GM21576 (cell line): ENCODE measurements around the gene SCT.
A peak's percentile ranks its signal among the peaks of the same experiment; 100 is the strongest.

Experiments
- ATAC-seq: cut with Tn5 transposase; IDR thresholded peaks from one replicate; pipeline ENCODE4 v1.9.1; 2021; ENCODE audit warnings: mild to moderate bottlenecking, moderate library complexity; ENCODE audit not compliant: unreplicated experiment

SCT gene

DNA sequence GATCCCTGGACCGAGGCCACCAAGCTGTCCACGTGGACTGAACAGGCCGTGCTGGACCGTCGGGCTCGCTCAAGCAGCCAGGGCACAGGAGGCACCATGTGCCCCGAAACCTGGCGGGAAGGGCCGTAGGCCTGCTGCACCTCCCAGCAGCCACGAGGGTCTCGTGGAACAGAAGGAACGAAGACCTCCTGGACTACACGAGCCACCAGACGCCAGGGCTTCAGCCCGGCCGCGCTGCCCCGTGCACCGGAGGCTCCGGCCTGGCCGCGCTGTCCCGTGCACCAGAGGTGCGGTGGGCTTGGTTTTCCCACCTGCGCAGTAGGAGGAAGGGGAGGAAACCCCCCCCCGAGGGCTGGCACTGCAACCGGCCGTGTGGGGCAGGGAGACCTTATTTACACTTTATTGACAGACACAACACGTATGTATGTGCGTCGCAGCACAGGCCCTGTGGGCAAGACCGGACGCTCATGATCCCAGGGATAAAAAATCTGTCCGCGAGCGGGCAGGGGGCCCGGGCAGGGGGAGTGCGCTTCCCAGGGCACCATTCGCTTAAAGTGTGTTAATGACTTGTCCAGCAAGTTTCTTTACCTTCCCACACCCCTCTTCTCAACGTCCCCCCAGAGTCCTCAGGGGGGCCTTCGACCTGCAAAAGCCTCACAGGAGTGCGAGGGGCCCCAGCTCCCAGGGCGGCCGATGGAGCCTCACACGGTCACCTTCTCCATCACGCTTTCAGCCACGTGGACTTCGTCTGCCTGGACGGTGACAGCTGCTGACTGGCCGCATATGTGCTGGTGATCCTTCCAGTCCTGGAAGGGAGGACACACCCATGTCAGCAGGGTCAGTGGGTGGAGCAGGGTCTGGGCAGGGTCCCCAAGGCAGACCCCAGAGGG, 17.1 kb upstream of the SCT start:
- ATAC-seq: no peak

- ATAC-seq: no peak
Observed at GRCh38 chr11:643366-643765, 16.4 kb upstream of the SCT start.

GRCh38 chr11:641806-642370, 14.9 kb upstream of the SCT start:
- no peak for ATAC-seq

DNA sequence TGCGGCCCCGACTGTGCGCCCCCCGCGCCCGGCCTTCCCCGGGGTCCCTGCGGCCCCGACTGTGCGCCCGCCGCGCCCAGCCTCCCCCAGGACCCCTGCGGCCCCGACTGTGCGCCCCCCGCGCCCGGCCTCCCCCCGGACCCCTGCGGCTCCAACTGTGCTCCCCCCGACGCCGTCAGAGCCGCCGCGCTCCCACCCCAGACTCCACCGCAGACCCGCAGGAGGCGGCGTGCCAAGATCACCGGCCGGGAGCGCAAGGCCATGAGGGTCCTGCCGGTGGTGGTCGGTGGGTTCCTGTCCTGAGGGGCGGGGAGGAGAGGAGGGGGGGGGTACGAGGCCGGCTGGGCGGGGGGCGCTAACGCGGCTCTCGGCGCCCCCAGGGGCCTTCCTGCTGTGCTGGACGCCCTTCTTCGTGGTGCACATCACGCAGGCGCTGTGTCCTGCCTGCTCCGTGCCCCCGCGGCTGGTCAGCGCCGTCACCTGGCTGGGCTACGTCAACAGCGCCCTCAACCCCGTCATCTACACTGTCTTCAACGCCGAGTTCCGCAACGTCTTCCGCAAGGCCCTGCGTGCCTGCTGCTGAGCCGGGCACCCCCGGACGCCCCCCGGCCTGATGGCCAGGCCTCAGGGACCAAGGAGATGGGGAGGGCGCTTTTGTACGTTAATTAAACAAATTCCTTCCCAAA, 13.2 kb upstream of the SCT start:
- ATAC-seq: no peak

DNA sequence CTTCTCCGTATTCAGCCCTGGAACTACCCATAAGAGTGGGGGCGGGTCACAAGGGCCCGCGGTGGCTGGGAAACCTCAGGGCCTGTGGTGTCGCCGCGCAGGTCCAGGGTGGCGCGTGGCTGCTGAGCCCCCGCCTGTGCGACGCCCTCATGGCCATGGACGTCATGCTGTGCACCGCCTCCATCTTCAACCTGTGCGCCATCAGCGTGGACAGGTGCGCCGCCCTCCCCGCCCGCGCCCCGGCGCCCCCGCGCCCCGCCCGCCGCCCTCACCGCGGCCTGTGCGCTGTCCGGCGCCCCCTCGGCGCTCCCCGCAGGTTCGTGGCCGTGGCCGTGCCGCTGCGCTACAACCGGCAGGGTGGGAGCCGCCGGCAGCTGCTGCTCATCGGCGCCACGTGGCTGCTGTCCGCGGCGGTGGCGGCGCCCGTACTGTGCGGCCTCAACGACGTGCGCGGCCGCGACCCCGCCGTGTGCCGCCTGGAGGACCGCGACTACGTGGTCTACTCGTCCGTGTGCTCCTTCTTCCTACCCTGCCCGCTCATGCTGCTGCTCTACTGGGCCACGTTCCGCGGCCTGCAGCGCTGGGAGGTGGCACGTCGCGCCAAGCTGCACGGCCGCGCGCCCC, 12.5 kb upstream of the SCT start:
- ATAC-seq: no peak

DNA sequence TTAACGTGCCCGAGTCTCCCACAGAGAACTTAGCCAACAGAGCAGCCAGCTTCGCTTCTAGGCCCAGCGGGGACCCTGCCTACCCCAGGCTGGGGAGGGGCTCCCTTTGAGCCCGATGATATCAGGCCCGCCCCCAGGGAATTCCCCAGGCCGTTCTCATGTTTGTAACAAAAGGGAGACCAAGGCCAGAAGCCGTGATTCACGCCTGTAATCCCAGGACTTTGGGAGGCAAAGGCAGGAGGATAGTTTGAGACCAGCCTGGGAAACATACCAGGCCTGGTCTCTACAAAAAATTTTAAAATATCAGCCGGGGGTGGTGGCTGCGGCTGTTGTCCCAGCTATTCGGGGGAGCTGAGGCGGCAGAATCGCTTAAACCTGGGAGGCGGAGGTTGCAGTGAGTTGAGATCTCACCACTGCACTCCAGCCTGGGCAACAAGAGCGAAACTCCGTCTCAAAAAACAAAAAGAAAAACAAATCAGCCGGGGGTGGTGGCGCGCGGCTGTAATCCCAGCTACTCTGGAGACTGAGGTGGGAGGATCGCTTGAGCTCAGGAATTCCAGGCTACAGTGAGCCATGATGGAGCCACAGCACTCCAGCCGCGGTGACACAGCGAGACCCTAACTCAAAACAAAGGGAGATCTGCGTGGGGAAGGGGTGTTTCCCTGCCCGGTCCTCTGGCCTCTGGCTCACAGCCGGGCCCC, 11.8 kb upstream of the SCT start:
- no peak for ATAC-seq

DNA sequence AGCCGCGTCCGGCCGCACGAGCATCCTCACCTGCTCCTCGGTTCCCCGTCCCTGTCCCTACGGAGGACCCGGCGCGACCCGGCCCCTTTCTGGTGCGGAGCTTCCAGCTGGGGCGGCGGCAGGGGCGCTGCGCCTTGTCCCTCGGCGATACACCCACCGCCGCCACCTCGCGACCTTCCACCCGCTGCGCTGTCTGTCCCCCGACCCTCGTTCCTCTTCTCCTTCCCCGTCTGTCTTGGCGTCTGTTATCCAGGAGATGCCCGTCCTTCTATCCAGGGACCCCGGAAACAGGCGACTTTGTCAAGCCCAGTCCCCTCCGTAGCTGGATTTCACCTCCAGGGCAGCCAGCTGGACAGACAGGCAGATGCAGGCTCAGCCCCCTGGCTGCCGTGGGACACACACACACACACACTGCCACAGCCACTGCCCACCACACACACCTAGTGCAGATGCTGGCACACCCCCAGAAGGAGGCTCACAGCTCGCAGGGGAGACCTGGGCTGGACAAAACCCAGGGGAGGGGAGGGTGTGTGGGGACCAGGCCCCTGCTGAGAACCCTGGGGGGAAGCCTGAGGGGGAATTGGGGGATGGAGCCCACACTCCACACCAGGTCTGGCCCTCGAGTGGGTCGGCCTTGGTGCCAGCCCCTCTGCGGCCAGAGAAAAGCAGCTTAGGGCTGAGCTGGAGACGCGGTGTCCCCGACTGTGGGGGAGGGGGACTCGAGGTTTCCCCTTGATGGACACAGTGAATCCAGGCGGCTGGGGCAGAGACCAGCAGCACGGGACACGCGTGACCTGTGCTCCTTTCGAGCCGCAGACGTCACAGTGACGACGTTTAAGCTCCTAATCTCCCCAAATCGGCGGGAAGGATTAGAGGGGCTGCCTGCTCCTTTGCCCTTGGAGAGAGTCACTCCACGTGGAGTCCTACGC, 10.9 kb upstream of the SCT start:
- no peak for ATAC-seq

- ATAC-seq: no peak
Observed at GRCh38 chr11:637333-637592, 10.3 kb upstream of the SCT start.

- ATAC-seq: no peak
Observed at GRCh38 chr11:636511-637332, 9.7 kb upstream of the SCT start, which contains the start of gene DRD4. DRD4 (plus strand) TSS chr11:637269; CDS start chr11:637305, 36 bp downstream.

GRCh38 chr11:635945-636510, 9.0 kb upstream of the SCT start:
- no peak for ATAC-seq

DNA sequence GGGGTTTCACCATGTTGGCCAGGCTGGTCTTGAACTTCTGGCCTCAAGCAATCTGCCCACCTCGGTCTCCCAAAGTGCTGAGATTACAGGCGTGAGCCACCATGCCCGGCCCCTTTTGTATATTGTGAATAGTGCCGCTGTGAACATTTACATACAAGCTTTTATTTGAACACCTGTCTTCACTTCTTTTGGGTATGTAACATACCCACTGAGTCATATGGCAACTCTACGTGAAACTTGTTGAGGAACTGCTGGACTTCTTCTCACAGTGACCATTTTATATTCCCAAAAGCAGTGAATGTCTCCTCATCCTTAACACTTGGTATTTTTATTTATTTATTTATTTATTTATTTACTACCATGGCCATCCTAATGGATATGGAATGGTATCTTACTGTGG, 3.9 kb upstream of the SCT start:
- ATAC-seq: no peak

GRCh38 chr11:629237-629583, 2.2 kb upstream of the SCT start:
- peak; percentile 55 for ATAC-seq

- no peak for ATAC-seq
Observed at GRCh38 chr11:628056-628455, 1.1 kb upstream of the SCT start.

GRCh38 chr11:627308-627576, 261 bp upstream of the SCT start:
- no peak for ATAC-seq

GRCh38 chr11:625636-626268, 1.2 kb downstream of the SCT start:
- ATAC-seq: no peak

DNA sequence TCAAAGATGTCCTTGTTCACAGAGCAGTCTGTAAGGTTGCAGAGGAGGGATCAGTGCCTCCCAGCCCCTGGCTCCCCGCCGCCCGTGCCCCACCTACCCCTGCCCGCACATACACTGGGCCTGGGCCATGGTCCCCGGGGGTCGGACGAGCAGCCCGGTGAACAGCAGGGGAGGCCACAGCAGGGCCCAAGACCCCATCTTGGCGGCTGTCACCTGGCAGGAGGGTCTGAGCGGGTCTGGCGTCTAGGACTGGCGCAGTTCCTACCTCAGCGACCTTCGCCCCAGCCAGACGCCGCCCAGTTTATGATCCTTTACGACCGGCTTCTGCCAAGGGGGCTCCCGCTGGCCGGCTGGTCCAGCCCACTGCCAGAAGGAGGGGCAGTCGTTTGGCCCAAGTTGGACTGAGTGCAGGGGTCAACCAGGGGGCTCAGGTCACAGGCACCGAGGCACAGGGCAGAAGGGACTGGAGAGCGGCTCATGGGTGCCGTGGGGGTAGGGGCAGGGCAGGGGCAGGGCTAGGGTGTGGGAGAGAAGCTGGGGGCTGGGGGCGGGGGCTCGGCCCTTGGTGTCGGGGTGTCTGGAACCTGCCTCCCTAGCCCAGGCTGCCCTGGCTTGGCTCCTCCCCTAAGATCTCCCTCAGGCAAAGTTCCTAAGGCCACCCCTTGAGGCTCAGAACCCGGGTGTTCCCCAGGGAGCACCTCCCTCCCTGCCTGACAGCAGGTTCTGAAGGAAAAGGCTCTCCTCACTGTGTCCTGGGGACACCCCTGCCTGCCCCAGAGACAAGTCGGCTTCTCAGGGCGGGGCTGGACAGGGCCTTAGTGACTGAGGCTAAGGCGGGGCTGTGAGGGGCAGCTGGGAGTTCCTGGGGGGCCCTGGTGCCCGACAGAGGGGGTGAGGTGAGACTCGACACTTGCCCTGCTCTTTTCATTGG, 2.0 kb downstream of the SCT start, which contains the start of gene CDHR5:
TSS of gene CDHR5 (minus strand) at position 251 of the 931 bp plus-strand sequence. CDS start at position 198, 53 bp downstream.
- ATAC-seq: no peak

GRCh38 chr11:623999-624704, 2.8 kb downstream of the SCT start:
- ATAC-seq: no peak
